Measurements from ENCODE around the gene ANKRD23.

DNA sequence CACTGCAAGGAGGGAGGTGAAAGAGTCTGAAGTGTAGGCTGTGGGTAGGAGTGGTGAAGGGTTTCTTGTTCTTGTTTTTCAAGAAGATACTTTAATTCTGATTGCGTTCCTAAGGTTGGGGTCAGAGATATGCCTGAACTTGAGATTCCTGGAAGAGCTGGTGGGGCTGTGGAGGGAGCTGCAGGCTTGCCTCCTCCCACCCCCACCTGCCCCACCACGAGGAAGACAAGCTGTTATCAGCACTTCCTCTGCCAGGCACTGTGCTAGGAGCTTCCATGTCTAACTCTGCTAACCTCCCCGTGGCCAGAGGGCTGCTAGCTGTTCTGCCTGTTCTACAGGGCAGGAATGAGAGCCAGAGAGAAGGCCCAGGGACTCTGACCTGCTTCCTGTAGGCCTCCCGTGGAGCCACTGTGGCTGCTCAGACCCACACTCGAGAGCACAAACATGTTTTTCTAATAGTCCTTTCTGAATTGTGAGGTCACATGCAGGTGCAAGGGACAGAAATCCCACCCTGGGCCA, 13.7 kb downstream of the ANKRD23 start:
- TF ChIP-seq GATA2 (IDR thresholded peaks at IDR 0.05; ENCODE audit: low read depth, low read length) = no peak
- TF ChIP-seq GATA3 (IDR thresholded peaks at IDR 0.05; ENCODE audit: low read depth, low read length) = no peak
